OCI-LY1 (cell line): ENCODE data around the gene ZNF474.

Experiments used
- H2AFZ ChIP-seq: fragments of 200-600 bp; sonication (generic), shearing (Covaris generic); 2 replicates; pipeline ENCODE4 v1.6.0; 2014; ENCODE audit warnings: antibody characterized with exemption, mild to moderate bottlenecking, low read length
- H3F3A ChIP-seq: fragments of 200-600 bp; sonication (generic), shearing (Covaris generic); 2 replicates; pipeline ENCODE4 v1.6.0; 2014; ENCODE audit warnings: mild to moderate bottlenecking, antibody characterized with exemption, low read length, moderate library complexity; ENCODE audit not compliant: insufficient read depth
- H3K27ac ChIP-seq: fragments of 200-600 bp; sonication (generic); 2 replicates; pipeline ENCODE4 v1.5.1; 2014; ENCODE audit warnings: low read length, mixed run types, mild to moderate bottlenecking, low read depth; ENCODE audit not compliant: poor library complexity, severe bottlenecking
- H3K27me3 ChIP-seq: fragments of 200-600 bp; sonication (generic); 2 replicates; pipeline ENCODE4 v1.6.0; 2014; ENCODE audit warnings: antibody characterized with exemption, mild to moderate bottlenecking, low read length, moderate library complexity; ENCODE audit not compliant: insufficient read depth
- H3K36me3 ChIP-seq: fragments of 200-600 bp; sonication (generic); 2 replicates; pipeline ENCODE4 v1.6.1; 2014; ENCODE audit warnings: mild to moderate bottlenecking, antibody characterized with exemption, low read length, moderate library complexity, mixed read lengths; ENCODE audit not compliant: insufficient read depth
- H3K4me1 ChIP-seq: fragments of 200-600 bp; sonication (generic); 2 replicates; pipeline ENCODE4 v1.5.1; 2014; ENCODE audit warnings: mild to moderate bottlenecking, low read length, moderate library complexity; ENCODE audit not compliant: insufficient read depth, severe bottlenecking
- H3K4me2 ChIP-seq: fragments of 200-600 bp; sonication (generic), shearing (Covaris generic); 2 replicates; pipeline ENCODE4 v1.6.1; 2014; ENCODE audit warnings: low read length
- H3K4me3 ChIP-seq: fragments of 200-600 bp; sonication (generic); 2 replicates; pipeline ENCODE4 v1.5.1; 2014; ENCODE audit warnings: low read length, low read depth, mild to moderate bottlenecking, mixed read lengths; ENCODE audit not compliant: poor library complexity, severe bottlenecking
- H3K79me2 ChIP-seq: fragments of 200-600 bp; shearing (Covaris generic); 2 replicates; pipeline ENCODE4 v1.6.1; 2016; ENCODE audit warnings: mixed run types, low read length, mixed read lengths; ENCODE audit not compliant: insufficient read depth
- H3K9ac ChIP-seq: fragments of 200-600 bp; sonication (generic), shearing (Covaris generic); 2 replicates; pipeline ENCODE4 v1.6.1; 2014; ENCODE audit warnings: mild to moderate bottlenecking, low read length, mixed read lengths
- H3K9me2 ChIP-seq: fragments of 200-600 bp; sonication (generic), shearing (Covaris generic); 2 replicates; pipeline ENCODE4 v1.6.1; 2014; ENCODE audit warnings: low read depth, mild to moderate bottlenecking, low read length, mixed read lengths
- H3K9me3 ChIP-seq: fragments of 200-600 bp; shearing (Covaris generic); 2 replicates; pipeline ENCODE4 v1.6.1; 2014; ENCODE audit warnings: low read length, mixed read lengths
- H4K20me1 ChIP-seq: fragments of 200-600 bp; sonication (generic), shearing (Covaris generic); 2 replicates; pipeline ENCODE4 v1.6.0; 2016; ENCODE audit warnings: mild to moderate bottlenecking, low read length; ENCODE audit not compliant: insufficient read depth
- CTCF ChIP-seq: fragments of 200-600 bp; sonication (generic), shearing (Covaris generic); IDR thresholded peaks from 2 replicates; pipeline ENCODE4 v1.5.1; 2017; ENCODE audit warnings: mild to moderate bottlenecking, antibody characterized with exemption, low read length, moderate library complexity, mixed read lengths
- EZH2 ChIP-seq: fragments of 200-600 bp; sonication (generic), shearing (Covaris generic); IDR thresholded peaks from 2 replicates; pipeline ENCODE4 v1.8.0; 2017; ENCODE audit warnings: borderline replicate concordance, mixed run types, mild to moderate bottlenecking, antibody characterized with exemption, low read length, moderate library complexity, mixed read lengths

Gene ZNF474

DNA sequence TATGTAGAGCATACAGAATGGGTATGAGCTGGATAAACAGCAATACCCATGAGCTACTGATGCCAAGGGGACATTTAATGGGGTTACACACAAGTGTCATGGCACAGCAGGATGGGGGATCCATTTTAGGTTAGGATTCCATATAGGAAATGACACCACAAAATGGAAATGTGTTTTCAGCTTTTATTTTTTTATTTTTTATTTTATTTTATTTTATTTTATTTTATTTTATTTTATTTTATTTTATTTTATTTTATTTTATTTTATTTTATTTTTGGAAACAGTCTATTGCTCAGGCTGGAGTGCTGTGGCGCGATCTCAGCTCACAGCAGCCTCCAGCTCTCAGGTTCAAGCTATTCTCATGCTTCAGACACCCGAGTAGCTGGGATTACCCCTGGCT is 11.6 kb downstream of the ZNF474 start:
- Histone ChIP-seq H3K27ac (no peak overlapping the region), H3K9me3 (no peaks in the 10 kb centered on the region), H3K79me2 (no peaks in the 10 kb centered on the region), H3K36me3 (no peaks in the 10 kb centered on the region), H2AFZ (no peak overlapping the region), H3K4me2 (no peak overlapping the region), H4K20me1 (no peaks in the 10 kb centered on the region), H3K9ac (no peak overlapping the region), H3K9me2 (no peaks in the 10 kb centered on the region), H3K4me3 (no peak overlapping the region), H3K27me3 (no peaks in the 10 kb centered on the region), H3K4me1 (no peaks in the 10 kb centered on the region), H3F3A (no peaks in the 10 kb centered on the region)
- TF ChIP-seq EZH2 (no peak), CTCF (no peak)

DNA sequence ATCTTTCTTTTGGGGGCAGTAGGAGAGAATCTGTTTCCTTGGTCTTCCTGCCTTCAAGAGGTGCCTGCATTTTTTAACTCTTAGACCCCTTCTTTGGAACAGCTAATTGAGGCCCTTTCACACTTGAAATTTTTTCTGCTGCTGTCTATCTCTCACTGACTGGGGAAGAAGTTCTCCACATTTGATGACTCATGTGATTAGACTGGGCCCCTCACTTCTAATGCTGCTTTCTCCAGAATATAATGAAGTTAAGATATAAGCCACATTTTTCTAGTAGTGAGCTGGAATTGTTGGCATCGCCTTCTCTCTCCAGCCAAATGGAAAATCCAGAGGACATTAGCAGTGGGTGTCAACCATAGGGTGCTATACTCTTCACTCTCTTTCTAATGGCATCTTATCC is 12.4 kb downstream of the ZNF474 start:
- no peaks in the 10 kb centered on the region for H3K79me2 ChIP-seq
- H3F3A ChIP-seq = no peaks in the 10 kb centered on the region
- H3K36me3 ChIP-seq = no peaks in the 10 kb centered on the region
- no peaks in the 10 kb centered on the region for H3K4me1 ChIP-seq
- no peaks in the 10 kb centered on the region for H3K9me3 ChIP-seq
- no peak overlapping the region for H3K9ac ChIP-seq
- H3K4me2 ChIP-seq = no peak overlapping the region
- H3K4me3 ChIP-seq = no peak overlapping the region
- no peaks in the 10 kb centered on the region for H3K9me2 ChIP-seq
- TF ChIP-seq CTCF = no peak
- TF ChIP-seq EZH2 = no peak
- H3K27me3 ChIP-seq = no peaks in the 10 kb centered on the region
- no peaks in the 10 kb centered on the region for H4K20me1 ChIP-seq
- no peak overlapping the region for H3K27ac ChIP-seq
- H2AFZ ChIP-seq = no peak overlapping the region

DNA sequence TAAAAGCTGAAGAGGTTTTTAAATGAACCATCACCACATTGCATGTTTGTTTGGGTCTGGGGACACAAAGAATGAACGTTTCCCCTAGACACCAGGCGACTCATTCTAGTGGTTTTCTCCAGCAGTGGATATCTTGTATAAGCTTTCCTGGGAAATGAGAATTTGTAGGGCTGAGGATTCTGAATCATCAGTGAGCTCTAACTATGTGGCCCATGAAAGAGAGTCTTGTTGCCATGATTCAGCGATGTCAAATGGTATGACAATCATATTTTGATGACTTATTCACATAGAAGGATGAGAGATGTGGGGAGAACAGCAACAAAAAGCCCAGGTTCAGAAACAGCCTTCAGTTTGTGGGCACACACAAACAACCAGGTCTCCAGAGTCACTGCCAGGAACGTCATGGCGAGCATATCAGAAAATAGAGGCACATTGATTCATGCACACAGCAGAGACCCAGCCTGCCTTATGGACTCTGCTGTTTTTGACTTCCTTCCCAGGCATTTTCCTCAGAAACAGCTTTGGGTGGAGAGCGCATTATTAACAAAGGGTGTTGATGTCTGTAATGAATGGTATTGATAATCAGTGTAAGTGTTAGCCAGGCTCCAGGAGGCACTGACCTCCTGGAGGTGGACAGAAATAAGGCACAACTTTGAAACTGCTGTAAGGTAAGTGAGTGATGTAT is 13.3 kb downstream of the ZNF474 start:
- no peak for TF ChIP-seq EZH2
- TF ChIP-seq CTCF = no peak
- Histone ChIP-seq H3K4me3 (no peak overlapping the region), H2AFZ (no peak overlapping the region), H3K4me1 (no peaks in the 10 kb centered on the region), H3F3A (no peaks in the 10 kb centered on the region), H3K9ac (no peak overlapping the region), H3K27ac (no peak overlapping the region), H3K9me2 (no peaks in the 10 kb centered on the region), H3K9me3 (no peaks in the 10 kb centered on the region), H3K27me3 (no peaks in the 10 kb centered on the region), H3K36me3 (no peaks in the 10 kb centered on the region), H4K20me1 (no peaks in the 10 kb centered on the region), H3K4me2 (no peak overlapping the region), H3K79me2 (no peaks in the 10 kb centered on the region)
